Nephron progenitor cell (in vitro differentiated cells): ENCODE measurements around the gene ZMIZ1.

Experiments
- DNase-seq: peaks from one replicate; pipeline ENCODE4 v3.0.0; 2021
- H3K27ac Mint-ChIP-seq: 2 replicates; pipeline ENCODE4 v1.8.0; 2021; ENCODE audit warnings: mild to moderate bottlenecking, moderate library complexity, mixed read lengths
- H3K27me3 Mint-ChIP-seq: 2 replicates; pipeline ENCODE4 v1.8.0; 2021; ENCODE audit warnings: mild to moderate bottlenecking, low read depth, mixed read lengths; ENCODE audit not compliant: poor library complexity
- H3K36me3 Mint-ChIP-seq: 2 replicates; pipeline ENCODE4 v1.8.0; 2021; ENCODE audit warnings: low read depth, mixed read lengths
- H3K4me1 Mint-ChIP-seq: 2 replicates; pipeline ENCODE4 v1.8.0; 2021; ENCODE audit warnings: mixed read lengths
- H3K4me3 Mint-ChIP-seq: 2 replicates; pipeline ENCODE4 v1.8.0; 2021; ENCODE audit warnings: mild to moderate bottlenecking, moderate library complexity, mixed read lengths
- H3K9me3 Mint-ChIP-seq: 2 replicates; pipeline ENCODE4 v1.8.0; 2021; ENCODE audit warnings: mild to moderate bottlenecking, moderate library complexity, mixed read lengths
- CTCF ChIP-seq: fragments of 200-600 bp; sonication (generic); IDR thresholded peaks from 2 replicates; pipeline ENCODE4 v1.5.0; 2021; ENCODE audit warnings: antibody characterized with exemption

The ZMIZ1 gene

GRCh38 chr10:79355420-79356017 is 286.8 kb downstream of the ZMIZ1 start:
- DNase-seq = no peak
- Mint-ChIP-seq H3K9me3 (no peaks in the 10 kb centered on the region), H3K27me3 (peaks cover 2% of the 10 kb centered on the region), H3K4me3 (no peak overlapping the region), H3K27ac (no peak overlapping the region), H3K36me3 (peaks cover 62% of the 10 kb centered on the region), H3K4me1 (no peaks in the 10 kb centered on the region)
- TF ChIP-seq CTCF = no peak

GRCh38 chr10:79356104-79356503 is 287.3 kb downstream of the ZMIZ1 start:
- no peak for TF ChIP-seq CTCF
- H3K4me1 Mint-ChIP-seq = no peaks in the 10 kb centered on the region
- no peak overlapping the region for H3K4me3 Mint-ChIP-seq
- no peaks in the 10 kb centered on the region for H3K9me3 Mint-ChIP-seq
- H3K27me3 Mint-ChIP-seq = peaks cover 3% of the 10 kb centered on the region
- no peak for DNase-seq
- no peak overlapping the region for H3K27ac Mint-ChIP-seq
- peaks cover 62% of the 10 kb centered on the region for H3K36me3 Mint-ChIP-seq

GRCh38 chr10:79357180-79357579 is 288.4 kb downstream of the ZMIZ1 start:
- H3K9me3 Mint-ChIP-seq = no peaks in the 10 kb centered on the region
- peaks cover 3% of the 10 kb centered on the region for H3K27me3 Mint-ChIP-seq
- H3K4me3 Mint-ChIP-seq = no peak overlapping the region
- no peaks in the 10 kb centered on the region for H3K4me1 Mint-ChIP-seq
- DNase-seq = no peak
- H3K36me3 Mint-ChIP-seq = peaks cover 56% of the 10 kb centered on the region
- TF ChIP-seq CTCF = no peak
- no peak overlapping the region for H3K27ac Mint-ChIP-seq

GRCh38 chr10:79358811-79359210 is 290.0 kb downstream of the ZMIZ1 start:
- H3K4me3 Mint-ChIP-seq = no peak overlapping the region
- H3K36me3 Mint-ChIP-seq = peaks cover 39% of the 10 kb centered on the region
- H3K9me3 Mint-ChIP-seq = peaks cover 7% of the 10 kb centered on the region
- no peak for TF ChIP-seq CTCF
- DNase-seq = no peak
- H3K27ac Mint-ChIP-seq = no peak overlapping the region
- peaks cover 10% of the 10 kb centered on the region for H3K27me3 Mint-ChIP-seq
- no peaks in the 10 kb centered on the region for H3K4me1 Mint-ChIP-seq

- H3K27me3 Mint-ChIP-seq = peaks cover 18% of the 10 kb centered on the region
Observed at GRCh38 chr10:79359816-79360498, 291.2 kb downstream of the ZMIZ1 start.

More at GRCh38 chr10:79359816-79360498, 291.2 kb downstream of the ZMIZ1 start:
- Mint-ChIP-seq H3K9me3 (peaks cover 18% of the 10 kb centered on the region), H3K36me3 (peaks cover 28% of the 10 kb centered on the region), H3K27ac (no peak overlapping the region), H3K4me1 (no peaks in the 10 kb centered on the region), H3K4me3 (no peak overlapping the region)
- no peak for DNase-seq
- no peak for TF ChIP-seq CTCF
